ENCODE measurements around the gene OPN4.

OPN4 gene

DNA sequence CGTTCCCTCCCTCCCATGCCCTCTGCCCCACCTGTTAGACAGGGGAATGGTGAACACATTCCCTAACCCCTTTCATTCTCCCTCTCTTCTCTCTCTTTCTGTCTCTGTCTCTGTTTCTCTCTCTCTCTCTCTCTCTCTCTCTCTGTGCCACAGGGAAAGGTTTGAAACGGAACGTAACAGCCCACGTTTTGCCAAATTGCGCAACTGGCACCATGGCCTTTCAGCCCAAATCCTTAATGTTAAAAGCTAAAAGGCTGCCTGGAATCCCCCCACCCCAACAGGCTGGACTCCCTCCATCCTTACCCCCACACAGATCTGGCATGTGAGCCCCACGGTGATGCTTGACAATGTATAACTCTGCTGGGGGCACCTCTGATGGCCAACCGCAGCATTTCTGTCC lies 44.8 kb downstream of the OPN4 start:
- Histone ChIP-seq H3K4me1 (no peaks in the 10 kb centered on the region), H3K36me3 (ENCODE audit: control insufficient read depth, insufficient read depth, low read length) (no peaks in the 10 kb centered on the region), H3K9ac (no peak overlapping the region), H3K9me3 (ENCODE audit: control insufficient read depth, low read length) (no peaks in the 10 kb centered on the region), H3K27ac (no peak overlapping the region), H2AFZ (no peak overlapping the region), H3K4me2 (ENCODE audit: low read length) (no peak overlapping the region), H3K27me3 (ENCODE audit: control insufficient read depth, insufficient read depth, low read length) (no peaks in the 10 kb centered on the region), H3K4me3 (ENCODE audit: low read depth, low read length) (no peak overlapping the region), H3K79me2 (no peaks in the 10 kb centered on the region)
- TF ChIP-seq, protein P1, sequence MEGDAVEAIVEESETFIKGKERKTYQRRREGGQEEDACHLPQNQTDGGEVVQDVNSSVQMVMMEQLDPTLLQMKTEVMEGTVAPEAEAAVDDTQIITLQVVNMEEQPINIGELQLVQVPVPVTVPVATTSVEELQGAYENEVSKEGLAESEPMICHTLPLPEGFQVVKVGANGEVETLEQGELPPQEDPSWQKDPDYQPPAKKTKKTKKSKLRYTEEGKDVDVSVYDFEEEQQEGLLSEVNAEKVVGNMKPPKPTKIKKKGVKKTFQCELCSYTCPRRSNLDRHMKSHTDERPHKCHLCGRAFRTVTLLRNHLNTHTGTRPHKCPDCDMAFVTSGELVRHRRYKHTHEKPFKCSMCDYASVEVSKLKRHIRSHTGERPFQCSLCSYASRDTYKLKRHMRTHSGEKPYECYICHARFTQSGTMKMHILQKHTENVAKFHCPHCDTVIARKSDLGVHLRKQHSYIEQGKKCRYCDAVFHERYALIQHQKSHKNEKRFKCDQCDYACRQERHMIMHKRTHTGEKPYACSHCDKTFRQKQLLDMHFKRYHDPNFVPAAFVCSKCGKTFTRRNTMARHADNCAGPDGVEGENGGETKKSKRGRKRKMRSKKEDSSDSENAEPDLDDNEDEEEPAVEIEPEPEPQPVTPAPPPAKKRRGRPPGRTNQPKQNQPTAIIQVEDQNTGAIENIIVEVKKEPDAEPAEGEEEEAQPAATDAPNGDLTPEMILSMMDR (IDR thresholded peaks at IDR 0.05): no peak

DNA sequence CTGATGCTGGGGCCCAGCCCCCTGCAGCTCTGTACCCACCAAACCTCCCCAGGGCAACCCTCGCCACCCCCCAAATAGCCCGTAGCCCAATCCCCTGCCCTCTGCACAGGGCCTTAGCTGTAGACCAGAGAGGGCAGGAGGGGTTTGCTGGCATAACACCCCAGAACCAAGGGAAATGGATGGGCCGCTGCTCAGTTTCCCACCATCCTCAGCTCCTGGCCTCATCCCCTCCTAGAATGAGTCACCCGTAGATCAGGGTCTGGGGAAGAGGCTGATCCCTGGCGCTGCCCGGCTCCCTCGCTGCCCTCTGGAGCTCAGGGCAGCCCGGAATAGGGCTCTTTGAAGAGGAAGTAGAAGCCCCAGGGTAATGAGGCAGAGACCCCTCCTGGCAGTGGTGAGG lies 45.2 kb downstream of the OPN4 start:
- Histone ChIP-seq H3K9me3 (ENCODE audit: control insufficient read depth, low read length) (no peaks in the 10 kb centered on the region), H3K9ac (no peak overlapping the region), H3K36me3 (ENCODE audit: control insufficient read depth, insufficient read depth, low read length) (no peaks in the 10 kb centered on the region), H3K27ac (no peak overlapping the region), H3K4me2 (ENCODE audit: low read length) (no peak overlapping the region), H3K4me1 (no peaks in the 10 kb centered on the region), H2AFZ (no peak overlapping the region), H3K4me3 (ENCODE audit: low read depth, low read length) (no peak overlapping the region), H3K27me3 (ENCODE audit: control insufficient read depth, insufficient read depth, low read length) (no peaks in the 10 kb centered on the region), H3K79me2 (no peaks in the 10 kb centered on the region)
- TF ChIP-seq, protein P1 (IDR thresholded peaks at IDR 0.05): no peak

DNA sequence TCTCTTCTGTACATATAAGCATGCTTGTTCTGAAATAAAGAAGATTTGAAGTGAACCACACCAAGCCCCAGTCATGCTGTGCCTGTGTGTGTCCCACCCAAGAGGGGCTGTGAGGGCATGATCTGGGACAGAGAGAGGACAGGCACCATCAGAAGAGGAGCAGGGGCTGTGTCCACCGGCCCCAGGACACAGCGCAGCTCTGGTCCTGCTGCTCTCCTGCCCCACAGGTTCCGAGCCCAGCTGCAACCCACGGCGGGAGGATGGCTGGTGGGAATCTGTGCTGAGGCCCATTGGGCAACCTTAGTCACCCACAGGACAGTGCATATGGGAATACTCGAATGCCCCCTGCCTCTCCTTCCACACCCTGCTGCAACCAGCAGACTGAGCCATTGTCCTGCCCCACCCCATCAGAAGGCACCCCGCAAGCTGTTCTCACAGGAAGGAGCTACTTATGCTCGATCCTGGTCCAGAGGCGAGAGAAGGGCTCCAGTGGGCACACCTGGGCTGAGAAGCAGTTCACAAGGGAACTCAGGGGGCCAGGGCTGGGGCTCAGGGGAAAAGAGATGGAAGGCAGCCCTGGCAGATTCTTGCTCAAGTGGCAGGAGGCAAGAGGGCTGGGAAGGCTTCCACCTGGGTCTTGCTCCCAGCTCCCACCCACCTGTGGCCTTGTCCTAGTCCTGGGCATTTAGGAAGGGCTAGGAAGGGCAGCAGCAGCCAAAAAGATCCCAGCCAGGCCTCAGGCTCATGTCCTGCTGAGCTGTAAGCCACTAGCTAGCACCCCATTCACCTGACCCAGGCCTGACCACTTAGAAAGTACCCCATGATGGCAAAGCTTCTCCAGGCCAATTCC lies 45.9 kb downstream of the OPN4 start:
- no peak overlapping the region for H3K27ac ChIP-seq
- no peaks in the 10 kb centered on the region for H3K36me3 ChIP-seq (ENCODE audit: control insufficient read depth, insufficient read depth, low read length)
- no peaks in the 10 kb centered on the region for H3K79me2 ChIP-seq
- H2AFZ ChIP-seq: no peak overlapping the region
- no peaks in the 10 kb centered on the region for H3K4me1 ChIP-seq
- no peak overlapping the region for H3K9ac ChIP-seq
- H3K4me2 ChIP-seq (ENCODE audit: low read length): no peak overlapping the region
- TF ChIP-seq, protein P1 (IDR thresholded peaks at IDR 0.05): no peak
- H3K9me3 ChIP-seq (ENCODE audit: control insufficient read depth, low read length): no peaks in the 10 kb centered on the region
- H3K4me3 ChIP-seq (ENCODE audit: low read depth, low read length): no peak overlapping the region
- H3K27me3 ChIP-seq (ENCODE audit: control insufficient read depth, insufficient read depth, low read length): no peaks in the 10 kb centered on the region

DNA sequence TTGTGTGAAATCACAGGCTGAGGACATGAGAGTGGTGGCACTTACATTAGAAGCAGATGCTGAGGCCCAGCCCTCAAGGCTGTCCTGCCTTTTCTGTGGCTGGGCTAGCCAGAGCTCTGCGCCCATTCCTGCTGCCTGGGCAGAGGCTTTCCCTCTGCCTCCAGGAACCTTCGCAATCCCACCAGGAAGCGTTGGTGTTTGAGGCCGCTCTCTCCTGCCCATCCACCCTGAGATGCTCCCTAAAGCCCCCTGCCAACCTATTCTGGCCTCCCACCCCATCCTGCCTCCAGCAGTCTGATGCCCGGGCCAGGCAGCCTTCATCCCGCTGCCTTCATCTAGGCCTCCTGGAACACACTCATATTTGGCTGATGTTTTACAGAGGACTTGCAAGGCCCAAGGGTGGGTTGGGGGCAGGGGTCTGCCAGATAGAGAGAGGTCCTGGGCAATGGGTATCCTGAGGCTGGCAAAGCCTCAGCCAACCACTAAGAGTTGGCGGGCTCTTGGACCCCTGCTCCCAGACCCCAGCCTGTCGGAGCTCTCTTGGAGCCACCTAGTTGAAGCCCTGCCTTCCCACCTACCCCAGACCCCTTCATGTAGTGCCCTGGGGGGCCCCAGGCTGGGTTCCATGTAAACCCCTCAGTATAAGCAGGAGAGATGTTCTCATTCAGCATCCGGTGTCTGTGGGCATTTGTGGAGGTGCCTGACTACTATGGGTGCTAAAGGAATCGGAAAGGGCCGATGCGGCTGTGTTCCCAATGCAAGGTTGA lies 46.7 kb downstream of the OPN4 start:
- no peak overlapping the region for H3K9ac ChIP-seq
- H3K36me3 ChIP-seq (ENCODE audit: control insufficient read depth, insufficient read depth, low read length): no peaks in the 10 kb centered on the region
- no peaks in the 10 kb centered on the region for H3K9me3 ChIP-seq (ENCODE audit: control insufficient read depth, low read length)
- no peak overlapping the region for H3K4me2 ChIP-seq (ENCODE audit: low read length)
- H2AFZ ChIP-seq: no peak overlapping the region
- H3K4me3 ChIP-seq (ENCODE audit: low read depth, low read length): no peak overlapping the region
- no peaks in the 10 kb centered on the region for H3K27me3 ChIP-seq (ENCODE audit: control insufficient read depth, insufficient read depth, low read length)
- H3K4me1 ChIP-seq: no peaks in the 10 kb centered on the region
- TF ChIP-seq, protein P1 (IDR thresholded peaks at IDR 0.05): no peak
- H3K79me2 ChIP-seq: no peaks in the 10 kb centered on the region
- no peak overlapping the region for H3K27ac ChIP-seq

Measured in parathyroid adenoma (tissue), 2 donors.